Cerebellar cortex (tissue), 1 donor: ENCODE measurements around the gene ZIC5.

Source experiments
- DNase-seq: peaks from one replicate; pipeline ENCODE4 v3.0.0-alpha.2; 2015; ENCODE audit warnings: low spot score

The ZIC5 gene

DNA sequence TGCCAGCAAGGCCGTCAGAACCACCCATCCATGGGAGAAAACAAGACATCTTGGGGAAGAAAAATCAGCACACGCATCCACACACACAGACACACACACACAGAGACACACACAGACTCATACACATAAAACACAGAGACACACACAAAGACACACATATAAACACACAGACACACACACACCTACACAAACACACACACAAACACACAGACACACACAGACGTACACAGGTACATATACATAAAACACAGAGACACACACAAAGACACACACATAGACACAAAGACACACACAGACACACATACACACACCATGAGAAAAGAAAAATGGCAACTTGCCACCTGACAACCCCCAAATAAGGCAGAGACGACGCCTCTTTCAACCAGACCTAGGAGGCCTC, 40.6 kb downstream of the ZIC5 start:
- DNase-seq, result no peak

DNA sequence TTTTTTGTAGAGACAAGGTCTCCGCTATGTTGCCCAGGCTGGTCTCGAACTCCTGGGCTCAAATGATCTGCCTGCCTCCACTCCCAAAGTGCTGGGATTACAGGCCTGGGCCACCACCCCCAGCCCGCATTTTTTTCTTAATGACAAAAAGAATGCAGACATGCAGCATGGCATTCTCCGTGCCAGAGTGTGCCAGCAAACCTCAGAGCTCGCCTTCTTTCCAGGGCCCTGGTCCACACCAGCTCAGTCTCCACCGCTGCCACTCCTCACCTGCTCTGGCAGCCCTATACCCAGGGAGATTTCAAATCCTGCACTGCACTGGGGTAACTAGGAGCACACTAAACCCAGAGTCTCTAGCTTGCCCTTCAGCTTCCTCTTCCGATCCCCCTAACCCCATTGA, 41.7 kb downstream of the ZIC5 start:
- no peak for DNase-seq

DNA sequence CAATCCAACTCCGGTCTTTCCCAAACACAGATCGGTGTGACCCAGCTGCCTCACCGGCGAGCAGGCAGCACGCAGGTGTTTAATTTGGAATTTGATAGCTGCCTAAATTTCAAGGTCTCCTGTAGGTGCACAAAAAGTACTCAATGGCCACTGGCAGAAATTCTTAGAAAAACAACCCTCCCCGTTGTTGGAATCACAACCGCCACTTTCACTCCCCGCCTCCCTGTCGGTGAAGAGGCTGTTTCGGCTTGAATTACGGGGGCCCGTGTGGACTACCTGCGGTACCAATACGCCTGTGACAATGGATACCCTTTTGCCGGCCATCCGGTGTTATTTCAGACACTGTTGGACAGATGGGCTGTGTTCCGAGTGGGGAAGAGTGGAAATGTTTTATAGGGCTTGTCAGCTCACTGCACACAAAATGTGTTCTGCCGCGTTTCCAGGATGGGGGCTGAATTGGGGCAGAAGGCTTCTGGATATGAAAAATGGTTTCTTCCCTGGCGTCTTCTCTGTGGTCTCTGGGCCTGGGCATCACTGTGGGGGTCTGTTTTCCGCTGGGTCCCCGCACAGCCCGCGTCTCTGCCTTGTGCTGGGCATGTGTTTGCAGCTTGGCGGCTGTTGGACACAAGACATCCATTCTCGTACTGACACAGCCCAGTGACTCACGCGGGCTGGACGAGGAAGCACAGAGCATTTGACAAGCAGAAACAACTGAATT, 45.4 kb downstream of the ZIC5 start:
- DNase-seq, result peak; percentile 78

DNA sequence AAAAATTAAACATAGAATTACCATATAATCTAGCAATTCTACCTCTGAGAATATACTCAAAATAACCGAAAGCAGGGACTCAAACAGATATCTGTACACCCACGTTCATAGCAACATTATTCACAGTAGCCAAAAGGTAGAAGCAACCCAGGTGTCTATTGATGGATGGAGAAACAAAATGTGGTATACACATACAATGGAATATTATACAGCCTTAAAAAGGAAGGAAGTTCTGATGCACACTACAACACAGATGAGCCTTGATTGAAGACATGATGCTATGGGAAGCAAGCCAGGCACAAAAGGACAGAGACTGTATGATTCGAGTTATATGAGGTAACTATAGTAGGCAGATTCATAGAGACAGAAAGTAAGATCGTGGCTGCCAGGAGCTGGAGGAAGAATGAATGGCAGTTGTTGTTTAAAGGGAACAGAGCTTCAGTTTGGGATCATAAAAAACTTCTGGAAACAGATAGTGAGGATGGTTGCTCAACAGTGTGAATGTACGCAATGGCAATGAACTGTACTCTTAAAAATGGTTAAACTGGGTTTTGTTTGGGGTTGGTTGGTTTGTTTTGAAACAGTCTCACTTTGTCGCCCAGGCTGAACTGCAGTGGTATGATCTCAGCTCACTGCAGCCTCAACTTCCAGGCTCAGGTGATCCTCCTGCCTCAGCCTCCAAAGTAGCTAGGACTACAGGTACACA, 47.5 kb downstream of the ZIC5 start:
- no peak for DNase-seq

DNA sequence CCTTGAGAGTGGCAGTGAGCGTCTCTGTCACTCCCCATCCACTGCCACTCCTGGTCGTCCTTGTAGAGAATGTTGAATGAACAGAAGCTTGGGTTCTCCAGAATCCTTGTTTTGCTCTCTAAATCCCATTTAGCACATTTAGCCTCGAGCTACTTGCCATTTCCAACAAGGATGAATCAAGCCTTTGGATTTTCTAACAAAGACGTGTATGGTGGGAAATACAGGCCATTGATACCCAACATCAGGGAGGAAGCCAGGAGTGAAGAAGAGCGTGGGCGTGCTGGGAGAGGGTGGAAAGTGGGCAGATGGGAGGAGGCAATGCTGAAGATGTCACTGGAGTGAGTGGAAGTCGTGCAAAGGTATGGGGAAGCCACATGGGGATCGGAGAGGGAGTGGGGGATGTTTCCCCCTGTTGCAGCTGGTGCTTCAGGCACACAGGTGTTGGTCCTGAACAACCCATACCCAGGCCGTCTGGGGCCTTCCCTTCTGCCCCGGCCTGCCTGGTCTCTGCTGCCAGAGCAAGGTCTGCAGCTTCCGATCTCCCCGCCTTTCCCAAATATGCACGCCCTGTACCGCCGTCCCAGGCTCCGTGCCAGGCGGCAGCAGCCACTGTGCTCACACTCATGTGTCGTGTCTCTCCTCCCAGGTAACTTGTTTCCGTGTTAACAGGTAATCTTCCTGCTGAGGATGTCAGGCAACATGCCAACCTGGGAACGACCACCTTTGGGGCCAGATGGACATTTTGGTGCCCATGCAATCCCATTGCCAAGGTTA, 48.7 kb downstream of the ZIC5 start:
- peak; percentile 69 for DNase-seq

DNA sequence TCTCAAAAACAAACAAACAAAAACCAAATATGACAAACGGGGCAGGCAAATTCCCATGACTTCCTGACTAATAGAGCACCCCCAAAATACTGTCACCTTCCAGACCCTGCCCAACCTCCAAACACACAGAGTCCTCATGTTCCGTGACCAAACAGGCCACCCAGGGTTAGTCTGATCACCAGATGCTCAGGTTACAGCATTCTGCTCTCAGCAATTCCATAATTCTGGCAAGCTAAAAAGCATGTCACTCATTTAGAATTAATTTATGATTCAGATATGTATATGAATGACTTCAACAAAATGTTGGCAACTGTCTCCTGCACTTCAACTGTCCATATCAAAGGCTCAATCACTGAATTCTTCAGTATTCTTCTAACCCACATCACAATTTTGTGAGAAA, 52.4 kb downstream of the ZIC5 start:
- no peak for DNase-seq

DNA sequence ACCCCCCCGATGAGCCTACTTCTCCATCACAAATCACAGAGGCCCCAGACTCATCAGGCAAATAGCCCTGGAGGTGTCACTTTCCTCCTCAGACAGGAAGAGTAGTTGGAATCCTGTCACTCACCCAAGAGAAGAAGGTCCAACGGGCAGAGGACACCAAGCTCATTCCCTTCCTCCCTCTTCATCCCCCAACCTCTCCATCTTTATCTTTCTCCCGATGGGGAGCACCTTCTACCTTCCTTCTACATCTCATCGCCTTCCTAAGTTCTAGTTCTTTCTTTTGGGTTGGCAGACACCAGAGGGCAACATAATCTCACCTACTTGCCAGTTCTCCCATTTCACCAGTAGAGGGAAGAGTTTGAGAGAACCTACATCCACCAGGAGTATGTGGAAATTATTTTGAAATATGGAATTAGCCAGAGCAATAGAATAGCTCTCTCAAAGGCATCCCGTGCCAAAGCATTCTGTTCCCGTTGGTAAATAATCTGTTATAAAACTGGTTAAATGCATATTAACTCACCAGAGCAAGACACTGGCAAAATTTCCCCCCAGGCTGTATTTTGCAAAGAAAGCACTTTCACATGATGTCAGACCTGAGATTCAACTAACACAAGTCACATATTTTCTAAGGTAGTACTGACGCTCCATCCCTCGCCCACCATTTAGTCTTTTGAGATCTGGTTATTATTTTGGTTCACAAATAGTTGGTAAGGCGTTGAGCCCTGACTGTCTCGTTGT, 55.0 kb downstream of the ZIC5 start:
- DNase-seq, result peak; percentile 90

DNA sequence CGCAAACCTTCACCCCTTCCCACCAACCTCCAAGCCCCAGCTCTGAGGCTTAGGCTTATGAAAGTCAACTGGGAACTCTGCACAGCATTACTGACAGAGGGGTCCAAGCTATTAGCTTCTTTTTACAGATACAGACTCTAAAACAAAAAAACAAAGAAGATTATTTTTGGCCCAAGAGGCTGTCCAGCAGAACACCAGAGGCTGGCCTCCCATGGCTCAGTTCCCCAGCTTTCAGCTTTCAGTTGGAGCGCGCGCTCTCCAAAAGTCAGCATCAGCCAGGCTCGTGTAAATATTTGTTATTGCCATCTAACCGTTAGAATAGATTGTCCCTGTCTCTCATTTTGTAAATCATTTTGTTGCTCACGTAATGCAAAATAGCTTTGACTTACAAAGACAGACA, 58.4 kb downstream of the ZIC5 start:
- no peak for DNase-seq
